GM18909 (cell line): Measurements from ENCODE around the gene PTRH1.

ENCODE experiments used
- ATAC-seq: cut with Tn5 transposase; IDR thresholded peaks from one replicate; pipeline ENCODE4 v1.9.1; 2021; ENCODE audit warnings: mild to moderate bottlenecking; ENCODE audit not compliant: unreplicated experiment, poor library complexity

Gene PTRH1

DNA sequence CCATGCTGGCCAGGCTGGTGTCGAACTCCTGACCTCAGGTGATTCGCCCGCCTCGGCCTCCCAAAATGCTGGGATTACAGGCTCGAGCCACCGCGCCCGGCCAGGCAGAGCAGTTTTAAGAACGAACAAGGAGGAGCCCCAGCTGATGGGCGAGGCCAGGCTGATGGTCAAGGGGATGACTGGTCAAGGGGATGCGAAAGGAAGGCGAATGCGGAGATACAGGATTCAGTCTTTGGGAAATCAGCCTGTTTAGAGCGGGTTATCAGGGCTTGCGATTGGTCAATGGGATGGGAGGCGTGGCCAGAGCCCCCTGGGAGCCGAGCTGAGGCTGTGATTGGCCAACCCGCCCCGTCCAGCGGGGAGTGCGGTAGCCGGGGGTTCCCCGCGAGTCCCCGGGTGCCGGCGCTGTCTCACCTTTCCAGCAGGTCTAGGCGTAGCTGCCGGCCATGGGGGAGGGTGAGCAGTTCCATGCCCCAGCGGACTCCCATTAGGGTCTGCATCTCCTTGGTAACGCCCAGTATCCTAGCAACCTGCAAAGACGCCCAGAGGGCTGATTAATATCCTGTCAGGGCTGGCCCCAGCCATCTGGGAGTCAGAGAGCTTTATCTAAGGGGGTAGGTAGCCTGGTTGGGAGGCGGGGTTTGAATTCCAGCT lies 27.1 kb upstream of the PTRH1 start:
- ATAC-seq, result no peak

DNA sequence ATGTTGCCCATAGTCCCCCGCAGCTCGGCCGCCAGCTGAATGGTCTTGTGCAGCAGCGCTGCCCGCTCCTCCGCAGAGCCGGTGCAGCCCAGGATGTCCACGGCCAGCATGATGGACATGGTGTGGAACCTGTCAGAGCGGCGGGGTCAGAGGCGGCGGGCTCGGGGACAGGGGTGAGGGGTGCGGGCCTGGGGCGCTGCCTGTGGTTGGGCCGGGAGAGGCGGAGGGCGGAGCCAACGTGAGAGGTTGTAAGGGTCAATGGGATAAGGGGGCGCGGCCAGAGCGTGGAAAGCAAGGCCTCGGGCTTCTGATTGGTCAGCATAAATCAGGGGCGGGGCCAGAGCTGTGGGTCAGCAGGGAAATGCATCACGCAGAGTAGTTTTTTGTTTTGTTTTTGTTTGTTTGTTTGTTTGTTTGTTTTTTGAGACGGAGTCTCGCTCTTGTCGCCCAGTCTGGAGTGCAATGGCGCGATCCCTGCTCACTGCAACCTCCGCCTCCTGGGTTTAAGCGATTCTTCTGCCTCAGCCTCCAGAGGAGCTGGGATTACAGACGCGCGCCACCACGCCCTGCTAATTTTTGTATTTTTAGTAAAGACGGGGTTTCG lies 26.5 kb upstream of the PTRH1 start:
- no peak for ATAC-seq

DNA sequence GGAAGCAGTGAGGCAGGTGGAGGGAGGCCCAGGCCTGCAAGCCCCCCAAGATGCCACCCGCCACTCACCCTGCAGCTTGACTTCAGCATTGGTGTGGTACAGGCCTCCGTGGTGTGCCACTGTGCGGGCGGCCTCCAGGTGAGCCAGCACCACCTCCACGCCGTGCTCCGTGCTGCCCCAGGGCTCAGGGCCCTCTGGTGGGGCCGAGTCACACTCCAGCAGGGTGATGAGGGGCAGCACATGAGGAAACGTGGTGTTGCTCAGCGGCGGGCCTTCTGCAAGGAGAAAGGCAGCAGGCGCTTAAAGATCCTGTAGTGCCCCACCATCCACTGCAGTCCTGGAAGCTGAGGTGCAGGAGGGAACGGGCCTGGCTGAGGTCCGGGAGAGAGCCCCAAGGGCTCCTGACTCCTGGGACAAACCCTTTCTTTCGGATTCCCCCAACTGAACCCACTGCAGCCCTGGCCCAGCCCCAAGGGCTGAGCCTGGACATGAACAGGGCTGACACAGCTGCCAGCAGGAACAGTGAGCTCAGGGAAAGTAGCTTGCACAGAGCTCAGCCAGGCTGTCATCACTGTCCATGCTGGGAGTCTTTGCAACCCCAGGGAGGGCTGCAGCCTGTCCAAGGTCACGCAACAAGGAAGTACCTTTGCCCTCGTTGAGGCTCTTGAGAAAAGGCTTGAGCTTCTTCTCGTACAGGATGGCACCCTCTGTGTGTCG lies 24.3 kb upstream of the PTRH1 start:
- ATAC-seq, result no peak

DNA sequence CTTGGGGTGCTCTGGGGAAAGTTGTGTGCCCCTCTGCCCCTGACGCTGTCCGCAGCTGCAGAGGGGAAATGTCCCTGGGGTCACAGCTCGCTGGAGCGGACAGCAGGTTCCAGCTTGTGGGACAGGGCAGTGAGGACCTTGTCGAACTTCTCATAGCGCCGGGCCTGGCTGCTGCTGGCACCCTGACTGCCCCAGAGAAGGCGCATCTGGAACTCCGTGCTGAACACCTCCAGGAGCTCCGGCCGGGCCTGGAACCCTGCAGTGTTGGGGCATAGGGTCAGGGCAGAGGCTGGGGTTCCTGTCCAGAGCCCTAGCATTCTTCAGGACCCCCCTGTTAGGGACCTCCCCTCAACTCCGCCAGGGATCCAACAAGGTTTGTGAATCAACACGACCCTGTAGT lies 23.2 kb upstream of the PTRH1 start:
- no peak for ATAC-seq

DNA sequence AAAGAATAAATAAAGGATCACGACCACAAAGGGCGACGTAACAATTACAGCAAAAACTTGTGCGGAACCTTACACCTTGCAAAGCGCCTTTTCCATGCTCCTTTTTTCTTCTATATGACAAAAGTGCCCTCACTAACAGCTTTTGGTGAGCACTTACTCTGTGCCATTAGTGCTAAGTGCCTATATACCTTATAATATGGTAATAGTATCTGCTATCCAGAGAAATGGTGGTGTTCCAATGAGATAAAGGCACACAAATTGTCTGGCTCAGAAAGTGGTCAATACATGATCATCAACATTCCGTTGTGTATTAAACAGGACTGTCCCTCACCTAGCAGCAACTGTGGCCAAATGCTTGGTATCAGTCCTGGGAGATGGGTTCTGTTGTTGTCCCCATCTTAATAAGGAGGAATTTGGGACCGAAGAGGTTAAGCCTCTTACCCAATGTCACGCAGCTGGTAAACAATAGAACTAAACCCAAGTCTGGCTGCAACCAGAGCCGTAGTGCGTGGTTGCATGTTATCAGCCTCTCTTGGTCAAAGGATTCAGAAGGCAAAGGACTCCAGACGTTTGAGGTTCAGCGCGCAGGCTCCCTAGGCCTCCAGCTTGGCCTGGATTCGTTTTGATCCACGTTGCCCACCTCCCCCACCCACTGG lies 20.2 kb upstream of the PTRH1 start:
- ATAC-seq, result peak; percentile 10

DNA sequence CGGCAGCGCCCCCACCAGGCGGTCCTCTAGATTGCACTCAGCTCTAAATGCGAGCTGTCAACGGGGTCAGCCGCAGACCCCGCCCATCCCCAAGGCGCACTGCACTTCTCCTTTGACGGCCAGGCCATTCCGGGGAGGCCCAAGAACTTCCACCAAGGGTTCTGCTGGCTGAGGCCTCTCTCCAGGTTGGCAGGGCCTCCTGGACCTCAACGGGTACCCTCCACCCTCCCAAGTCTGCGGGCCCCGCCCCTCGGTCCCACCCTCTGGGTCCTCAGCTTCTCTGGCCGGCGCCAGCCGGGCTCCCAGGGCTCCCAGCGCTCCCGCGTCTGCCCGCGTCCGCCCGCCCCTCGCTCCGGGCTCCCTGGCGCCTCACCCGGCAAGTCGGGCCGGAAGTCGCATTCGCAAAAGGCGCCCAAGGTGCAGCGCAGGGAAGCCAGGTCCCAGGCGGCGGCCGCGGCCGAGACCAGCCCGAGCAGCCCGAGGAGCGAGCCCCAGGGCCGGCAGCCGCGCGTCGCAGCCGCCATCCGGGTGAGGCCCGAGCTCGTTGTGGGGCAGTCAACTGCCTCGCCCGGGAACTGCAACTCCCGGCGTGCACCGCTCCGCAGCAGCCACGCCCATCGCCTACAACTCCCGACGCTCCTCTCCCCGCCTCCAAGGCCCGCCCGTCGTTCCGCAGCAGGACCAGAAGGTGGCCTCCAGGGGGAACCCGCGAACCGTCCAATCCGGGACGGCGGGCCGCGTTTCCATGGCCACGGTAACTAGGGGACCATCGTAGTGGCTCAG lies 19.5 kb upstream of the PTRH1 start, which contains the start of gene TOR2A:
Gene TOR2A, minus strand, starts transcription at position 548 of the 783 bp plus-strand sequence. Its CDS starts 24 bp downstream, at position 524.
- peak; percentile 89 for ATAC-seq

DNA sequence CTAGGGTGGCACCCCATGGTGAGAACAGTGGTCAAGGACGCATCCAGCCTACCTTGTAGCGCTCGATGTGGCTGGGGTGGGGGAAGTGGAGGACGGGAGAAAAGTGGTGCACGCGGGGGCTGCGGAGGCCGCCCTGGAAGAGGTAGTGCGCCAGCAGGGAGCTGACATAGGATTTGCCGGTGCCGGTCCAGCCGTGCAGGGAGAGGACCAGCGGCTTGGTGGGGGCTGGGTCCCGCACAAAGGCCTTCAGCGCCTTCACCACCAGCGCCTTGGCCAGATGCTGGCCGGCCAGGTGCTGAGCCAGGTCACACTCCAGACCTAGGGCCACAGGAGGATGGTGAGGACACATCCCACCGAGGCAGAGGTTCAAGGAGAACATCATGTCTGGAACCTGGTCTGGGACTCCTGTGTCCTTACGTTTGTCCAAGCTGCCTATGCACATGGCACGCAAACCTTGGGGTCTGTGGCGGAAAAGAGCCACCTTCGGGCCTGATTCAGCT lies 18.8 kb upstream of the PTRH1 start:
- ATAC-seq, result no peak

DNA sequence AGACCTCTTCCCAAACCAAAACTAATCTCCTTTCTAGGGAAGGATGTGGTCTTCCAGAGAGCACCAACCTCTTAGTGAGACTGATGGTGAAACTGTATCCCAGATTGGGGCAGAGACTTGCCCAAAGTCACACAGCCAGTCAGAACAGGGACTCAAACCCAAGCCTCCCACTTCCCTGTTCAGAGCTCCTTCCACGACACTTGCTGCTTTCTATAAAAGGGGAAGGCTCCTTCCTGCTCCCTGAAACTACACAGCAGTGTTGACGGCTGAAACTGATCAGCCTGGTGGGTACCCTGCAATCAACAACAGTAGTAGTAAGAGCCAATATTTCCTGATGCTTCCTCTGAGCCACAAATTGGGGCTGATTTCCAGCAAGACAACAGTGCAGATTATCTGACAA lies 18.2 kb upstream of the PTRH1 start:
- ATAC-seq, result no peak

DNA sequence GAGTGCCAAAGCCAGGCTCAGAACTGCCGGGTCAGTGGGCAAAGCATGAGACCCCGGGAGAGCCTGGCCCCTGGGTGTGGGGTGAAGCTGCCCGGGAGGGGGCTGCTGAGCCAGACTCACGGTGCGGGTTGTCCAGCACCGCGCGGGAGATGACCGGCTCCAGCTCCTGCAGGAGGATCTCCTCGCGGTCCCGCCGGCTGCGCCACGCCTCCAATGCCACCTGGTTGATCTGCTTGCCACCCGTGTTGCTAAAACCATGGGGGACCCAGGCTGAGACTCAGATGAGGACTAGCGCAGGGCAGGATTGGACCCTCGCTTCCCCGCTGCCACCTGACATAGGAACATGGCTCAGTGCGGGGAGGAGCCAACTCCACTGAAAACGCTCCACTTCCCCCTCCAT lies 17.0 kb upstream of the PTRH1 start:
- no peak for ATAC-seq

DNA sequence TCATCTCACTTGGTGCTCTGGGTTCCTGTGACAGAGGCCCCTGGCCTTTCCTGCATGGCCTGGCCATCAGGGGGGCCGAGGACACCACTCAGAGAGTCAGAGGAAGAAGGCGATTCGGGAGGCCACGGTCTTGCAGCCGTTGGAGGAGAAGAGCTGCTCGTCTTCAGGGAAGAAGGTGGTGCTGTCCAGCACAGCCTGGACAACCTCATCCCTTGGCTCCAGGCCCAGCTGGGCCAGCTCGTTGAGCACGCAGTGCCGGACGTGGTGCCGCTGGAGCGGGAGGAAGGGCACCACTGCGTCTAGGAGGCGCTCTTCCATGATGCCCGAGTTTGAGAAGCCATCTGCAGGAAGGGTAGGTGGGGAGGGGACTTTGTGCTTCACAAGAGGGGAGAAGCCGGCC lies 16.5 kb upstream of the PTRH1 start:
- no peak for ATAC-seq

DNA sequence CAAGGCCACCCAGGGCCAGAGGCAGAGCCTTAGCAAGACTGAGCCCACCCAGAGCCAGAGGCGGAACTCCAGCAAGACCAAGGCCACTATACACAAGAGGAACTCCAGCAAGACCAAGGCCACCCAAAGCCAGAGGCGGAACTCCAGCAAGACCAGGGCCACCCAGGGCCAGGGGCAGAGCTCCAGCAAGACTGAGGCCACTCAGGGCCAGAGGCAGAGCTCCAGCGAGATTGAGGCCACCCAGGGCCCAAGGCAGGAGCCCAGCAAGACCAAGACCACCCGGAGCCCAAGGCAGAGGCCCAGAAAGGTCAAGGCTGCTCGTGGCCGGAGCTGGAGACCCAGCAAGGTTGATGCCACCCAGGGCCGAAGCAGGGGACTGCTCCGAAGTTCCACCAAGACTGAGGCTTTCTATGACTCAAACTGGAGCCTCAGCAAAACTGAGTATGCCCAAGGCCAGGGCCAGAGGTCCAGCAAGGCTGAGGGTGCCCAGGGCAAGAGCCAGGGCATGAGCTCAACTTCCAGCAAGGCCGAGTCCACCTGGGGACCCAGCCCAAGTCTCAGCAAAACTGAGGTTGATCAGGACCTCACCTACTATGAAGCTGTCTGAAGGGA lies 15.4 kb upstream of the PTRH1 start:
- ATAC-seq, result no peak

DNA sequence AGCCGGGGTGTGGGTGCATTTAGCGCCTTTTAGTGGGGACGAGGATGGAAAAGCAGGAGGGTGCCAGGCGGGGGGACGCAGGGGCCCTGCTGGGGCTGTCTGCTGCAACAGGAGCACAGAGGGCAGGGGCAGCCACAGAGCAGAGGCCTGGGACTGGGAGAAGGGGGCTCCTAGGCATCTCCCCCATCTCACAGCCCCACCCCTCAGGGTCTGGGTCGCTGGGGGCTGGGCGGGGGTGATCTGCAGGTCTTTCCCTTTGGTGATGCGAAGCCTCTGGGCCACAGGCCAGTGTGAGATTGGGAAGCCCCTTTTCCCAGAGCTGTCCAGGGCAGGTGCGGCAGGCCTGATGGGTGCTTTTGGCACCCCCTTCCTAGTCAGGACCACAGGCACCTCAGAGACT lies 14.8 kb upstream of the PTRH1 start:
- no peak for ATAC-seq

DNA sequence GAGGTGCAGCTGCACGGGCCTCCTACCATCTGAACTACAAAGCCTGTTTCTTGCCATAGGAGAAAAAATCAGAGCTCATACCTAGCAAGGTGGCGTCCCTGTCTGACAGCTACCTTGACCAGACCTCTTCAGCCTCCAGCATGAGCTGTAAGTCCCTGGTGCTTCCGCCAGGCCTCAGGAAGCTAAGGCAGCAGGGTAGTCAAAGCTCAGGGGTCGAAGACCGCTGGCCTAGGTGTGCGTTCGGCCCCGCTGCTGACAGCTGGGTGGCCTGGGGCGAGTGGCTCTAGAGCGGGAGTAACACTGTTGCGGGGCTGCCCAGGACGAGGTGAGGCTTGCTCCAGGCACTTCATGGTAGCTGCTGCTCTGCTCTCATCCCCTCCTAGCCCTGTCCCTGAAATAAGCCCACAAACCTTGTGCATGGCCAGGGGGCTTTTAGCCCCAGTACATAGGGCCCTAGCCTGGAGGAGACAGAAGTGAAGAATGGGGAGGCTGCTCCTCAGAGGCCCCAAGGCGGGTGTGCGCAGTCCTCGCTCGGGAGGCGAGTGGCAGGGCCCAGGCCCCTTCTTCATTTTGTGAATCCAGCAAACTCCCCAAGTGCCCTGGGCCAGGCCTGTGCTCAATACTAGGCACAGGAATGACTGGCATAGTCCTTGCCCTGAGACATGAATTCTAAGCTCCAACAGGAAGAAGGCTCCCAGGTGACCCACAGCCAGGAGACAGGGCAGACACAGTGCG lies 14.2 kb upstream of the PTRH1 start:
- ATAC-seq, result no peak

DNA sequence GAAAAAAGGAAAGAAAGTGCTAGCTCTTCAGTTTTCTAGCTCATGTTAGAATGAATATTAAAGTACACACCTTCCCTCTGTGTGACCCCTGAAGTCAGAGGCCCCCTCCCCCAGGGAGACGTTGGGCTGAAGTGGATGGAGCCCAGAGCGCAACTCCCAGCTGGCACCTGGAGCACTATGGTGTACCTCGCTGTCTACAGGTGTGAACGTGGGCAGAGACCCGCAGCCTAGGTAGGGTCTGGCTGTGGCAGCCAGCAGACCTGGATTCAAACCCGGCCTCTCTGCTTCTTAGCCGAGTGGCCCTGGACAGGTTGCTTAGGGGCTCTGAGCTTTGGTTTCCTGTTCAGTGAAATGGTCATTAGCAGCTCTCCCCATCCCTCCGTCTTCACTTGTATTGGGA lies 13.3 kb upstream of the PTRH1 start:
- ATAC-seq, result no peak

DNA sequence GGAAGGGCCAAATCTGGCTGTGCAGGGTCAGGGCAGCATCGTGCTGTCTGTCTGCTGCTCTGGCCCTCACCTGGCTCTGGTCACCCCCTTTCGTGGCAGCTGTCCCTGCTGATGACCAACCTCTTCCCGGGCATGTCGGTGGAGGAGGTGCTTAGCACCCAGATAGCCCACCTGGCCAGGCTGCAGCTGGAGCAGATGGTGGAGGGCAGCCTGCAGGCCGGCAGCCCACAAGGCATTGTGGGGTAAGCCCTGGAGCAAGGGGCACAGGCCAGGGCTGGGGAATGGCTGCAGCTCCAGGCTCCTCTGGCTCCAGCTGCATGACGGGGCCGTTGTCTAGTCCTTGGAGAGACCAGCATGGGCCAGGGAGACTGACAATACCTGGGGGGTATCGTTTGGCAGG lies 11.4 kb upstream of the PTRH1 start:
- ATAC-seq, result no peak

DNA sequence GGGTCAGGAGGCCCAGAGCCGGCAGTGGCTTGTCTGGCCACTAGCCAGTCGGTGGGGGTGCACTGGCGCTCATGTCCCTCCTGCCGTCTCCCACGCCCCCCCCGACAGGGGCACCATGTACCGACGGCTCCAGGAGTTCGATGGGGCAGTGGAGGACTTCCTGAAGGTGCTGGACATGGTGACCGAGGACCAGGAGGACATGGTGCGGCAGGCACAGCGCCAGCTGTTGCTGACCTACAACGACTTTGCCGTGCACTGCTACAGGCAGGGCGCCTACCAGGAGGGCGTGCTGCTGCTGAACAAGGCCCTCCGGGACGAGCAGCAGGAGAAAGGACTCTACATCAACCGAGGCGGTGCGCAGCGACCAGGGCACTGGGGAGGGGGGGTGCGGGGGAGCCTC lies 8.5 kb upstream of the PTRH1 start:
- no peak for ATAC-seq

DNA sequence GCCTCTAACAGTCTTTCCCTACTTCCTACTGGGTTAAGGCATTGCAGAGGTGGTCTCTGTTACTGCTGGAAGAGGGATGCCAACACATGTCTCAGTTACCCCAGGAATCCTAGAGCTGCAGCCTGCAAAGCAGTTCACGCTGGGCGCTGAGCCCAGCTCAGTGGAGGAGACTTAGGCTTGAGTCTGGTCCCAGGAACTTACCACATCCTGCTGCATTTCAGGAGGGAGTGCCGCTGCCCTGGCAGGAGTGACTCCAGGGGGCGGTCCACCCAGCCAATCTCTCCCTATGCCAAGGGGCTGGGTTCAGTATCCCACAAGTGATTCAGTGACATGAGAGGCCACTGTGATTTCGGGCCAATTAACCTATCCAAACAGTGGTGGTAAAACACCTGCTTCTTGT lies 8.0 kb upstream of the PTRH1 start:
- ATAC-seq, result no peak

DNA sequence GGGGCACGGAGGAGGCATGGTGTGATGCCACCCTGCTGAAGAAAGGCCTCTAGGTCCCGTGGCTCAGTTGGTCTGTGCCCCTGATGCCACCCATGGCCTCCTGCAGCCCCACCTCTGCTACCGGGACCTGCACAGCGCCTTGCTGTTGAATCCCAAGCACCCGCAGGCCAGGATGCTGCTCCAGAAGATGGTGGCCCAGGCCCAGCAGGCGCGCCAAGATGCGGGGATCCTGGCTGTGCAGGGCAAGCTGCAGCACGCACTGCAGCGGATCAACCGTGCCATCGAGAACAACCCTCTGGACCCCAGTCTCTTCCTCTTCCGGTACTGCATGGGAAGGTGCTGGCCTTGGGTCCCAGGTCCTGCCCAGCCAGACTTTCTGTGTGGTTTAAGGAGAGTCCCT lies 7.5 kb upstream of the PTRH1 start:
- ATAC-seq, result no peak

DNA sequence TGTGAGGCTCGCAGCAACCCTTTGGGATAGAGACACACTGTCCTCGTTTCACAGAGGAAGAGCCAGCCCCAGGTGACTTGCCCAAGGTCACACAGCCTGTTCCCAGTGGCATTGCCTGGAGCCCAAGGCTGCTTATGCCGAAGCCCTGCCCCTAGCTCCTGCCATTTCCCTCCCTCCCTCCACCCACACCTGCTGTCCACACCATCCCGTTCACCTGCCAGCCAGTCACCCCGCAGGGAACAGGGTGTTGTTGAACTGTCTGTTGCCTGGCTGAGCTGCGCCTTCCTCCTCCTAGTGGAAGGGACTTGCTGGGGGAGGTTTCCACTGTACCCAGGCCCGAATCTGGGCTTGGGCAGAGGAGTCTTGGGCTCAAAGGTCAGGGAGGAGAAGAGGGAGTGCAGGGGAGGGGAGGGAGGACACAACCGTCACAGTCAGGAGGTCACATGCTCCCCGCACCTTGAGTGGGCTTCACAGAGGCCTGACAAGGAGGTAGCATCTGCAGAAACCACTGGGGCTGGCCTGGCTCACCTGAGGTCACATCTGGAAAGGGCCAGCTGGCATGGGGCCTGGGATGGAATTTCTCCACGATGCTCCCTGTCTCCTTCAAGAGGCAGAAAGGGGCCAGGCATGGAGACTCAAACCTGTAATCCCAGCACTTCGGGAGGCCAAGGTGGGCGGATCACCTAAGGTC lies 6.7 kb upstream of the PTRH1 start:
- no peak for ATAC-seq
